ENCODE data around the gene MLX.

DNA sequence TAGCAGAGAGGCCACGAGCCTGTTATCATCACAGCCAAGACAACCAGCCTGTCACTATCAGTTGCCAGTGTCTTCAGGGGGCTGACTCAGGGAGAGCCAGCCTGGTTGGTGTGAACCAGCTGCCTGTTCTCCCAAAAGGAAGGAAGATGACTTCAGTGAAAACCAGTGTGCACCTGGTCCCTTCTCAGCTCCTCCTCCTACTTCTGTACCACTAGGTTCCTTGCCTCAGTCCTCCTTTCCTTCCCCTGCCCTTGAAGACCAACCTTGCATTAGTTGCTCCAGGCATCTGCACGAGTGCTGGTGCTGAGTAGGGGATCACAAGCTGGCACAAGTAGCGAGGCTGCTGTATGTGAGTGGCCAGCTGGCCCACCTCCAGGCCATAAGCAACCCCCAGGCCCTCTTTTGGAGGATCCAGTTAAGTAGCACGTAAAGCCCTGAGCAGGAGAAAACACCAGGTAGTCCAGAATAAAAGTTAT, 51.1 kb downstream of the MLX start:
- TF ChIP-seq POLR2A (IDR thresholded peaks at IDR 0.05) (no peak), CTCF (IDR thresholded peaks at IDR 0.05) (no peak)
